H9 (cell line): ENCODE results near the gene QSOX2. TPM values are rescaled to one million over a fixed set of nuclear protein-coding genes. Genes with fewer than 3 reads are reported as not detected.

Experiments
- DNase-seq: peaks from one replicate; pipeline ENCODE4 v3.0.0-alpha.2; 2017
- H2AFZ ChIP-seq: one replicate; pipeline ENCODE4 v1.6.1; 2013; ENCODE audit warnings: mild to moderate bottlenecking, low read length, control low read depth, moderate library complexity
- H2AK5ac ChIP-seq: 2 replicates; pipeline ENCODE4 v1.6.1; 2013; ENCODE audit warnings: low read length, control low read depth, mixed read lengths; ENCODE audit not compliant: insufficient read length
- H2BK120ac ChIP-seq: one replicate; pipeline ENCODE4 v1.6.1; 2013; ENCODE audit warnings: low read depth, mild to moderate bottlenecking, low read length, control low read depth, inconsistent platforms; ENCODE audit not compliant: poor library complexity, severe bottlenecking
- H2BK12ac ChIP-seq: 2 replicates; pipeline ENCODE4 v1.6.1; 2013; ENCODE audit warnings: low read length, control low read depth, mixed read lengths, low read depth; ENCODE audit not compliant: insufficient read length
- H2BK15ac ChIP-seq: 2 replicates; pipeline ENCODE4 v1.6.1; 2013; ENCODE audit warnings: low read depth, low read length, control low read depth
- H2BK20ac ChIP-seq: one replicate; pipeline ENCODE4 v1.6.1; 2013; ENCODE audit warnings: low read depth, mild to moderate bottlenecking, low read length, control low read depth, inconsistent platforms; ENCODE audit not compliant: poor library complexity, severe bottlenecking
- H2BK5ac ChIP-seq: 2 replicates; pipeline ENCODE4 v1.6.1; 2013; ENCODE audit warnings: low read length, control low read depth, mixed read lengths; ENCODE audit not compliant: insufficient read length
- H3K14ac ChIP-seq: 2 replicates; pipeline ENCODE4 v1.6.1; 2013; ENCODE audit warnings: low read length, control low read depth; ENCODE audit not compliant: insufficient read depth
- H3K18ac ChIP-seq: 2 replicates; pipeline ENCODE4 v1.6.1; 2013; ENCODE audit warnings: low read depth, mild to moderate bottlenecking, mixed read lengths, low read length, control low read depth; ENCODE audit not compliant: insufficient read length
- H3K23ac ChIP-seq: 2 replicates; pipeline ENCODE4 v1.6.1; 2013; ENCODE audit warnings: low read length, control low read depth, mixed read lengths, low read depth; ENCODE audit not compliant: insufficient read length
- H3K23me2 ChIP-seq: 2 replicates; pipeline ENCODE4 v1.6.1; 2013; ENCODE audit warnings: low read depth, mild to moderate bottlenecking, mixed read lengths, low read length, control low read depth; ENCODE audit not compliant: insufficient read length, poor library complexity, severe bottlenecking
- H3K27ac ChIP-seq: 2 replicates; pipeline ENCODE4 v1.5.1; 2013; ENCODE audit warnings: low read length, control low read depth, mixed read lengths, low read depth; ENCODE audit not compliant: insufficient read length
- H3K27me3 ChIP-seq: 2 replicates; pipeline ENCODE4 v1.6.1; 2013; ENCODE audit warnings: low read length, control low read depth, inconsistent platforms; ENCODE audit not compliant: insufficient read depth
- H3K4ac ChIP-seq: 2 replicates; pipeline ENCODE4 v1.6.1; 2013; ENCODE audit warnings: low read depth, mild to moderate bottlenecking, control low read depth, inconsistent platforms, low read length, moderate library complexity
- H3K4me1 ChIP-seq: 2 replicates; pipeline ENCODE4 v1.6.1; 2013; ENCODE audit warnings: low read length, control low read depth, inconsistent platforms; ENCODE audit not compliant: insufficient read depth
- H3K4me2 ChIP-seq: 2 replicates; pipeline ENCODE4 v1.6.1; 2013; ENCODE audit warnings: low read length, control low read depth, mixed read lengths; ENCODE audit not compliant: insufficient read length, insufficient read depth
- H3K56ac ChIP-seq: 2 replicates; pipeline ENCODE4 v1.6.1; 2013; ENCODE audit warnings: low read depth, mild to moderate bottlenecking, mixed read lengths, low read length, control low read depth; ENCODE audit not compliant: insufficient read length
- H3K79me1 ChIP-seq: 2 replicates; pipeline ENCODE4 v1.6.1; 2013; ENCODE audit warnings: low read depth, mild to moderate bottlenecking, moderate library complexity, low read length, control low read depth, inconsistent platforms; ENCODE audit not compliant: insufficient read depth, poor library complexity, severe bottlenecking
- H3K79me2 ChIP-seq: 2 replicates; pipeline ENCODE4 v1.6.1; 2013; ENCODE audit warnings: low read length, control low read depth, inconsistent platforms; ENCODE audit not compliant: insufficient read depth
- H3K9ac ChIP-seq: 2 replicates; pipeline ENCODE4 v1.6.1; 2013; ENCODE audit warnings: low read length, control low read depth, mixed read lengths; ENCODE audit not compliant: insufficient read length; ENCODE audit errors: extremely low read depth
- H3K9me3 ChIP-seq: one replicate; pipeline ENCODE4 v1.6.1; 2013; ENCODE audit warnings: low read depth, low read length, inconsistent platforms; ENCODE audit not compliant: control insufficient read depth
- H3T11ph ChIP-seq: one replicate; pipeline ENCODE4 v1.6.1; 2013; ENCODE audit warnings: mild to moderate bottlenecking, low read length, control low read depth, inconsistent platforms
- H4K20me1 ChIP-seq: one replicate; pipeline ENCODE4 v1.6.1; 2013; ENCODE audit not compliant: control insufficient read depth, insufficient read length, insufficient read depth
- H4K5ac ChIP-seq: 2 replicates; pipeline ENCODE4 v1.6.1; 2013; ENCODE audit warnings: low read depth, mild to moderate bottlenecking, mixed read lengths, low read length, control low read depth; ENCODE audit not compliant: insufficient read length
- H4K8ac ChIP-seq: replicated peaks from 2 replicates; pipeline ENCODE4 v1.6.1; 2013; ENCODE audit warnings: low read length, control low read depth, mixed read lengths, low read depth; ENCODE audit not compliant: insufficient read length
- H4K91ac ChIP-seq: 2 replicates; pipeline ENCODE4 v1.6.1; 2013; ENCODE audit warnings: low read depth, mild to moderate bottlenecking, moderate library complexity, mixed read lengths, low read length, control low read depth; ENCODE audit not compliant: insufficient read length
- H3K27ac Mint-ChIP-seq, 3 experiments: 2 replicates in 2 of 3; 3 replicates in 1 of 3; pipeline ENCODE4 v1.8.0; 2020 to 2021; ENCODE audit warnings: mixed read lengths in 3 of 3, mild to moderate bottlenecking in 1 of 3, moderate library complexity in 1 of 3
- H3K27me3 Mint-ChIP-seq: 2 replicates; pipeline ENCODE4 v1.8.0; 2021; ENCODE audit warnings: low read depth, mild to moderate bottlenecking, moderate library complexity, mixed read lengths
- H3K36me3 Mint-ChIP-seq, 3 experiments: 2 replicates in 2 of 3; 3 replicates in 1 of 3; pipeline ENCODE4 v1.8.0; 2020 to 2021; ENCODE audit warnings: low read depth in 3 of 3, mixed read lengths in 3 of 3; ENCODE audit not compliant: insufficient read depth in 1 of 3
- H3K4me1 Mint-ChIP-seq, 2 experiments: 2 replicates each; pipeline ENCODE4 v1.8.0; 2020; ENCODE audit warnings: mixed read lengths in 2 of 2
- H3K4me3 Mint-ChIP-seq, 2 experiments: 2 replicates in 1 of 2; 3 replicates in 1 of 2; pipeline ENCODE4 v1.8.0; 2020 to 2021; ENCODE audit warnings: mild to moderate bottlenecking in 2 of 2, mixed read lengths in 2 of 2, moderate library complexity in 1 of 2
- H3K9me3 Mint-ChIP-seq, 2 experiments: 2 replicates in 1 of 2; 3 replicates in 1 of 2; pipeline ENCODE4 v1.8.0; 2020; ENCODE audit warnings: mild to moderate bottlenecking in 2 of 2, mixed read lengths in 2 of 2, moderate library complexity in 1 of 2
- CTCF ChIP-seq: fragments of 200-600 bp; sonication (generic); conservative IDR thresholded peaks from 3 replicates; pipeline ENCODE4 v1.8.0; 2021; ENCODE audit warnings: antibody characterized with exemption, mild to moderate bottlenecking
- WGBS: extraction: QIAGEN DNeasy Blood & Tissue Kit; methylation state at CpG from one replicate; pipeline ENCODE4 v1.1.7; 2013; ENCODE audit warnings: missing lambda C conversion rate, low lambda C conversion rate, mixed read lengths; ENCODE audit not compliant: insufficient read length; ENCODE audit errors: extremely low coverage; 5-methylcytosine and 5-hydroxymethylcytosine counted together
- total RNA-seq: library from RNA; stranded (reverse); gene quantifications from 2 replicates; pipeline ENCODE4 v1.2.1, GENCODE V29; 2021

QSOX2 gene
- total RNA-seq, 1 experiment from 2014 or later, result 25.8 TPM

DNA sequence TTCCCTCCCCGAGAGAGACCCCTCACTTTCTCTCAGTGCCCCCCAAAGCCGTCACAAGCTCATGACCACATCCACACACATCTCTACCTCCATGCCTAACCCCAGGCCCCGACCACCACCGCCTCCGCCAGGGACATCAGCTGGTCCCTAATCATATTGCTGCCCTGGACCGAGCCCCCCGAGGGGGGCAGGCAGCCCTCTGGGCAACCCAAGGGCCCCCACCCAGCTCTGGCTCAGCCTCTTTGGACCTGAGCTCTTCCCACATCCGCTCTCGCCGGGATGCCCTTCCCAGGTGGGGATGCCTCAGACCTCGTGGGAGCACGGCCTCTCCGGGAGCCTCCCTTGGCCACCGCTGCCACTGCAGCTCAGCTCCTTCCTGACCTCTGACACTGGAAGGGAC, 59.2 kb downstream of the QSOX2 start:
- Mint-ChIP-seq H3K36me3 (no peaks in the 10 kb centered on the region), H3K9me3 (no peaks in the 10 kb centered on the region), H3K27me3 (peaks cover 21% of the 10 kb centered on the region), H3K27ac (no peak overlapping the region), H3K4me3 (no peak overlapping the region), H3K4me1 (peaks cover 9 to 36% of the 10 kb centered on the region in 2 experiments)
- no peaks in the 10 kb centered on the region for H3K79me2 ChIP-seq
- H3K18ac ChIP-seq, result no peak overlapping the region
- no peaks in the 10 kb centered on the region for H3K79me1 ChIP-seq
- H3K27me3 ChIP-seq, result peaks cover 5% of the 10 kb centered on the region; the same call in 1 of the 2 replicates
- H3K27ac ChIP-seq, result no peak overlapping the region
- TF ChIP-seq CTCF, result no peak
- no peaks in the 10 kb centered on the region for H3K9me3 ChIP-seq
- peaks cover 3% of the 10 kb centered on the region for H4K20me1 ChIP-seq
- no peak overlapping the region for H3K4ac ChIP-seq
- no peak overlapping the region for H3T11ph ChIP-seq
- H3K23ac ChIP-seq, result no peak overlapping the region
- no peak overlapping the region for H3K14ac ChIP-seq
- H2AK5ac ChIP-seq, result no peak overlapping the region
- no peak overlapping the region for H2BK5ac ChIP-seq
- H3K56ac ChIP-seq, result no peak overlapping the region
- no peak overlapping the region for H3K4me2 ChIP-seq
- no peak overlapping the region for H2AFZ ChIP-seq
- H3K4me1 ChIP-seq, result no peaks in the 10 kb centered on the region
- no peak for DNase-seq
- no peaks in the 10 kb centered on the region for H3K23me2 ChIP-seq
- no peak overlapping the region for H2BK20ac ChIP-seq
- no CpG with 5 or more reads among the region's 14 CpGs for WGBS
- H2BK12ac ChIP-seq, result no peak overlapping the region
- H4K8ac ChIP-seq, result no peak overlapping the region
- no peak overlapping the region for H2BK120ac ChIP-seq
- H4K5ac ChIP-seq, result no peak overlapping the region
- no peak overlapping the region for H2BK15ac ChIP-seq
- no peak overlapping the region for H4K91ac ChIP-seq
- no peak overlapping the region for H3K9ac ChIP-seq
